ENCODE data around the gene UAP1L1. TPM values are rescaled to one million over a fixed set of nuclear protein-coding genes. Genes with fewer than 3 reads are reported as not detected.

Gene UAP1L1
- total and polyA plus RNA-seq, 2 of the 8 experiments (the other 6 are each of a cell fraction or from before 2014, with no cell fraction given) = 2.0 to 5.4 TPM

DNA sequence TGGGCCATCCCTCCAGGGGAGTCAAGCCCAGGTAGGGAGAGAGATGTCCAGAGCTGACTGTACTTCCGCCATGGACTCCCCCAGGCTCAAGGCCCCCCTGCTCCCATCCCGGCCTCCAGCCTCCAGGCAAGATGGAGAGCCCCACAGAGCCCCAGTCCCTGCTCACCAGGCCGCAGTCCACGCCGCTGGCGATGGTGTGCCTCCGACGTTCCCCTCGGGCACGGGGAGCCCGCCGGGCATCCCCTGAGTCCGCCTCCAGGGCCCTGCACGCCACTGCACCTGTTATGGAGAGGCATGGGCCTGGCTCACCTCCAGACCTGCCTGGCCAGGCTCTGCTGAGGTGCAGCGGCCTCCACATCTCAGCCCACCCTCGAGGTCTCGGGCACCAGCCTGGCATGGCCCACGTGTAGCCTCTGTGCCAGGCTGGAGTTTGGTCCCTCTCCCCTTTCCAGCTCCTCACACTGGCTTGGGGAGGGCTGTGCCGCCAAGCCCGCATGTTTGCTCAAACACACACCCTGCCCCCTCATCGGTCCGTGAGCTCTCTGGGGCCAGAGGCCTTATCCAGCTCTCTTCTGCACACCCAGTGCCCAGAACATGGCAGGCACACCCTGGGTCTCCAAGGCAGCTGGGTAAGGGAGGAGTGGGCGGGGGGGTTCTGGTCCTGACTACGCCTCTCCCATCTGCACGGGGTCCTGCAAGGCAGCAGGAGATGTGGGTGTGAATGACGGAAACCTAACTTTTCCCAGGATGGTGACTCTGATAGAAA, 11.0 kb upstream of the UAP1L1 start:
- no peak overlapping the region for H4K91ac ChIP-seq (replicated peaks; ENCODE audit: insufficient read length, low read length)
- H3K27me3 ChIP-seq (replicated peaks in 1 of 4; ENCODE audit: control insufficient read depth in 3 of 4, extremely low read depth in 1 of 4, insufficient read depth in 3 of 4, low read length in 3 of 4) = peaks cover 0 to 15% (median 7%) of the 10 kb centered on the region in 4 experiments; a peak in 5 of 7 replicates
- no peak overlapping the region for H4K8ac ChIP-seq (ENCODE audit: extremely low read depth, insufficient read depth, low read length)
- ChIA-PET POLR2A (ENCODE audit: partially characterized antibody) (interaction anchor here (1.1 to 1.5 kb wide), 6 partner anchors 11 to 338 kb away, joined by 3 to 4 read pairs (median 4); no protein-coding TSS in a partner anchor), CTCF (ENCODE audit: partially characterized antibody) (interaction anchor here (0.6 to 13.5 kb wide), 25 partner anchors 8 to 325 kb away, joined by 3 to 291 read pairs (median 6); partner anchors contain the start of genes ABCA2, ENTPD2, FUT7 and MAN1B1)
- peaks cover 0 to 24% (median 17%) of the 10 kb centered on the region in 4 experiments; a peak in 6 of 7 replicates for H3K4me1 ChIP-seq (replicated peaks in 1 of 4; ENCODE audit: control insufficient read depth in 3 of 4, insufficient read depth in 4 of 4, low read length in 3 of 4)
- no peak overlapping the region for H4K5ac ChIP-seq (ENCODE audit: insufficient read length, low read depth, low read length)
- H2AK5ac ChIP-seq (ENCODE audit: low read depth, low read length) = no peak overlapping the region
- no peak overlapping the region for H3K14ac ChIP-seq (ENCODE audit: insufficient read length)
- 96% methylated on average over 23 of the region's 26 CpGs; no CpG with 5 or more reads in 1 of the 2 experiments for WGBS, 2 experiments (ENCODE audit: extremely low coverage in 1 of 2, insufficient coverage in 1 of 2, insufficient read length in 1 of 2, insufficient replicate concordance in 2 of 2, low coverage in 1 of 2, low lambda C conversion rate in 2 of 2, missing lambda C conversion rate in 1 of 2)
- no peak overlapping the region for H2BK5ac ChIP-seq (ENCODE audit: low read depth, low read length)
- H3K23ac ChIP-seq (ENCODE audit: insufficient read length) = no peak overlapping the region
- H3K9me3 ChIP-seq (ENCODE audit: insufficient read depth in 2 of 2, low read depth in 1 of 2, low read length in 1 of 2) = no peaks in the 10 kb centered on the region
- no peak overlapping the region for H3K4me2 ChIP-seq (ENCODE audit: insufficient read depth in 1 of 2, low read depth in 2 of 2, low read length in 2 of 2)
- no peak overlapping the region for H2BK15ac ChIP-seq (ENCODE audit: low read length)
- no peak overlapping the region for H2BK120ac ChIP-seq (replicated peaks; ENCODE audit: low read depth, low read length)
- H3K36me3 ChIP-seq (ENCODE audit: control insufficient read depth in 2 of 4, insufficient read depth in 4 of 4, low read length in 3 of 4) = no peaks in the 10 kb centered on the region
- H3K79me1 ChIP-seq (ENCODE audit: low read depth, low read length) = peaks cover 2% of the 10 kb centered on the region; the same call in 1 of the 2 replicates
- no peak overlapping the region for H3K56ac ChIP-seq (replicated peaks; ENCODE audit: insufficient read length, low read depth, low read length)
- no peaks in the 10 kb centered on the region for H3K79me2 ChIP-seq (ENCODE audit: control insufficient read depth in 1 of 2, insufficient read depth in 2 of 2, low read length in 2 of 2)
- H3K23me2 ChIP-seq (ENCODE audit: low read depth, low read length) = peaks cover 13% of the 10 kb centered on the region
- H3K27ac ChIP-seq (ENCODE audit: low read depth, low read length) = no peak overlapping the region
- H3K9ac ChIP-seq (replicated peaks in 1 of 4; ENCODE audit: extremely low read depth in 1 of 4, low read depth in 3 of 4, low read length in 3 of 4) = no peak overlapping the region
- no peak for DNase-seq (ENCODE audit: low read depth in 1 of 2, low spot score in 2 of 2)
- no peak overlapping the region for H3K4ac ChIP-seq (replicated peaks; ENCODE audit: insufficient read length, low read depth, low read length)
- no peak overlapping the region for H2BK12ac ChIP-seq (ENCODE audit: low read depth, low read length)
- no peak overlapping the region for H2BK20ac ChIP-seq (ENCODE audit: low read length)
- no peak for FAIRE-seq
- peaks cover 23 to 25% of the 10 kb centered on the region in 2 experiments for H4K20me1 ChIP-seq (replicated peaks in 1 of 2; ENCODE audit: control insufficient read depth in 1 of 2, insufficient read depth in 2 of 2, low read length in 2 of 2)
- no peak overlapping the region for H3K4me3 ChIP-seq (ENCODE audit: extremely low read depth in 1 of 4, insufficient read depth in 2 of 4, low read depth in 3 of 4, low read length in 4 of 4)
- no peak overlapping the region for H2AFZ ChIP-seq (ENCODE audit: low read length)
- H3K18ac ChIP-seq (ENCODE audit: extremely low read depth, low read length) = no peak overlapping the region
- no peak for TF ChIP-seq EZH2 (IDR thresholded peaks at IDR 0.05; ENCODE audit: low read depth, low read length, severe bottlenecking)
- TF ChIP-seq SRF (IDR thresholded peaks at IDR 0.05; ENCODE audit: low read depth, low read length) = no peak
- no peak for TF ChIP-seq NANOG (IDR thresholded peaks at IDR 0.05; ENCODE audit: insufficient read depth, low read depth, low read length, poor library complexity, severe bottlenecking)
- TF ChIP-seq, protein P1, sequence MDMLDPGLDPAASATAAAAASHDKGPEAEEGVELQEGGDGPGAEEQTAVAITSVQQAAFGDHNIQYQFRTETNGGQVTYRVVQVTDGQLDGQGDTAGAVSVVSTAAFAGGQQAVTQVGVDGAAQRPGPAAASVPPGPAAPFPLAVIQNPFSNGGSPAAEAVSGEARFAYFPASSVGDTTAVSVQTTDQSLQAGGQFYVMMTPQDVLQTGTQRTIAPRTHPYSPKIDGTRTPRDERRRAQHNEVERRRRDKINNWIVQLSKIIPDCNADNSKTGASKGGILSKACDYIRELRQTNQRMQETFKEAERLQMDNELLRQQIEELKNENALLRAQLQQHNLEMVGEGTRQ (IDR thresholded peaks at IDR 0.05; ENCODE audit: low read length) = no peak
- TF ChIP-seq, protein P2, sequence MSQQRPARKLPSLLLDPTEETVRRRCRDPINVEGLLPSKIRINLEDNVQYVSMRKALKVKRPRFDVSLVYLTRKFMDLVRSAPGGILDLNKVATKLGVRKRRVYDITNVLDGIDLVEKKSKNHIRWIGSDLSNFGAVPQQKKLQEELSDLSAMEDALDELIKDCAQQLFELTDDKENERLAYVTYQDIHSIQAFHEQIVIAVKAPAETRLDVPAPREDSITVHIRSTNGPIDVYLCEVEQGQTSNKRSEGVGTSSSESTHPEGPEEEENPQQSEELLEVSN (IDR thresholded peaks at IDR 0.05) = no peak
- TF ChIP-seq SIN3A (conservative IDR thresholded peaks at IDR 0.05 in 1 of 2, IDR thresholded peaks at IDR 0.05 in 1 of 2; ENCODE audit: low read depth in 1 of 2, low read length in 2 of 2) = no peak
- no peak for TF ChIP-seq JUND (IDR thresholded peaks at IDR 0.05; ENCODE audit: low read length)
- TF ChIP-seq GABPA (IDR thresholded peaks at IDR 0.05; ENCODE audit: borderline replicate concordance, insufficient read depth, low read length) = no peak
- TF ChIP-seq ZNF274 (IDR thresholded peaks at IDR 0.05; ENCODE audit: borderline replicate concordance, extremely low read depth, low read length) = no peak
